GM19238 (cell line): ENCODE data around the gene ANP32B.
"Not testable (repeated sequence)": the region's sequence is repeated elsewhere in the genome, so short reads cannot be mapped to it uniquely, and the experiment has no call there.

Experiments used
- DNase-seq: peaks from one replicate; pipeline ENCODE4 v3.0.0; 2011; ENCODE audit warnings: low spot score; ENCODE audit not compliant: insufficient read length

Gene ANP32B

DNA sequence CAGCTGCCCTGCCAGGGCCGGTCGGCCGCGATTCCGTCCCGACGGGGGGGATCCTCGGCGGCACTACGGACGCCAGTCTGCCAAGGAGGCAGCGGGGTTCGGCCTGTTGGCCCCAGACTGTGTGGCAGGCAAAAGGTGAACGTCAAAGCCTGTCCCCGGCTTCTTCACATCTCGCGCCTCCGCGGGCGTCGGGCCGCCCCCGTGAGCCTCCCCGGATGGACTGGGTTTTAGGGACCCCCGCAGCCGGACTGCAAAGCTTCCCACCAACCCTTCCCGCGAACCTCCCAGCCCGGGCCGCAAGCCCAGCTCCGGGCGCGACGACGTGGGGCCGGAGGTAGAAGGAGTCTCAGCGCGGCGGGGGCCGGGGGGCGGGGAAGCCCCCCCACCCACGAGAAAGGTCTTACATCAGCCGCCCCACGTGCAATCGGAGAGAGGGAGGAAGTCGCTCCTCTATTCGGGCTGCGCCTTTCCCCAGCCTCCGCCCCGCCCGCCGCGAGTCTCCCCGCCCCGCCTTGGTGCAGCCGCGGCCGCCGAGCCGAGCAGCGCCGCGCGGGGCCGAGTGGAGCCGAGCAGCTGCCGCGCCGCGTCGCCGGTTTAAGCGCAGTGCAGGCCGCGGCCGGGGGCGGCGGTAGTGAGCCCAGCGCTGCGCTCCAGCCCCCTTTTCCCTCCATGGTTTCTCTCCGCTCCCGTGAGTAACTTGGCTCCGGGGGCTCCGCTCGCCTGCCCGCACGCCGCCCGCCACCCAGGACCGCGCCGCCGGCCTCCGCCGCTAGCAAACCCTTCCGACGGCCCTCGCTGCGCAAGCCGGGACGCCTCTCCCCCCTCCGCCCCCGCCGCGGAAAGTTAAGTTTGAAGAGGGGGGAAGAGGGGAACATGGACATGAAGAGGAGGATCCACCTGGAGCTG, at the start of gene ANP32B:
TSS of gene ANP32B (plus strand) at position 659 of the 906 bp plus-strand sequence. CDS start at position 874, 215 bp downstream.
- DNase-seq, result peak; percentile 85

DNA sequence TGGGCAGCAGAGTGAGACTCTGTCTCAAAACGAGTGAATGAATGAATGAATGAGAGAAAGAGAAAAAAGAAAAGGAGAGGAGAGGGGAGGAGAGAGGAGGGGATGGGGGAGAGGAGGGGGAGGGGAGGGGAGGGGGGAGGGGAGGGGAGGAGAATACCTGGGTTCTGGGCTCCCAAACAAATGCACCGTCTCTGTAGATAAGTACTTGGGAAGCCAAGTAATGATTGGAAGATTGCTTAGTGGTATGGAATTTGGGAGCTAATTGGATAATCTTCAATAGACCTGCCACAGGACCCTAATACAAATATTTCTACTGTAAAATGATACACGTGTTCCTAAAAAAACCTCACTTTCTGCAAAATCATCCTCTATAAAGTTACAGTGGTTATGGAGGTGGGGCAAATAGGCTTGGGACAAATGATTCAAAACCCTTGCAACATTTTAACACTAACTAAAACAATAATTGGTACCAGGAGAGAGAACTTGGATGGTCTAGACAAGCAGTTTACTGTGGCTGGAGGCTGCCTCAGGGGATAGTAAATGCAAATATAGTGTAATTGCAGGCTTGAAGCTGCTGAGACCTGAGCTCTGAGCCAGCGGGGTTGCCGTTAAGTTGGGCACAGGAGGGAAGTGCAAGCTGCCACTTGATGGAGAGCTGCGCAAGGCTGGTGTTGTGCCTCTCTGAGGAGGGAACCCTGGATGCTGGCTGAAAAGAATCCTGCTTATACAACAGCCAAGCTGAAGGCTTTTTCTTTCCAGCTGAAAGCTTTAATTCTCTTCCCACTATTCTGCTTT, 48.6 kb upstream of the ANP32B start:
- DNase-seq, result no peak

DNA sequence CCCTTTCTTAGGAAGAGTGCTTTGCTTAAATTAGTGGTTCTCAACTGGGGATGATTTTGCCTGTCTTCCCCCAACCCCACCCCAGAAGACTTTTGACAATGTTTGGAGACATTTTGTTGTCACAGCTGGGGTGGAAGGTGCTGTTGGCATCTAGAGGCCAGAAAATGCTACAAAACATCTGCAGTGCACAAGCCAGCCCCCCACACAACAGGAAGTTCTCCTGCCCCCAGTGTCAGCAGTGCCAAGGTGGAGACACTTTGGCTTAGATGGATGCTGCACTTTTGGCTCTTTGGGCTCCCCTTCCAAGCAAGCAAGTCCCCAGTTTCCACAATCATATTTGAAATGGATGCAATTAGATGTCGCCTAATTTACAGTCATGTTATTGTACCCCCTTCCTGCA, 47.9 kb upstream of the ANP32B start:
- DNase-seq, result no peak

DNA sequence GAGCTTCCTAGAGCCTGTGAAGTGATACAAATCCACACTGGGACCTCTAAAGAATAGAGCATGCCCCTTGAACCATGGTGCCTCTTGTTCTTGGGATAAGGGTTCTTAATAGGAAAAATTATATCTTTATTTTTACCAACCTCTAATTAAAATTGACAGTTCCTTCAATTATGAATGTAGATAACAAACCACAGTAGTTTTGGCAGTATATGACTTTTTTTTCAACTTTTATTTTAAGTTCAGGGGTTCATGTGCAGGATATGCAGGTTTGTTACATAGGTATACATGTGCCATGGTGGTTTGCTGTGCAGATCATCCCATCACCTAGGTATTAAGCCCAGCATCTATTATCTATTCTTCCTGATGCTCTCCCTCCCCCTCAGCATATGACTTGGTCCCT, 46.1 kb upstream of the ANP32B start:
- DNase-seq, result no peak

DNA sequence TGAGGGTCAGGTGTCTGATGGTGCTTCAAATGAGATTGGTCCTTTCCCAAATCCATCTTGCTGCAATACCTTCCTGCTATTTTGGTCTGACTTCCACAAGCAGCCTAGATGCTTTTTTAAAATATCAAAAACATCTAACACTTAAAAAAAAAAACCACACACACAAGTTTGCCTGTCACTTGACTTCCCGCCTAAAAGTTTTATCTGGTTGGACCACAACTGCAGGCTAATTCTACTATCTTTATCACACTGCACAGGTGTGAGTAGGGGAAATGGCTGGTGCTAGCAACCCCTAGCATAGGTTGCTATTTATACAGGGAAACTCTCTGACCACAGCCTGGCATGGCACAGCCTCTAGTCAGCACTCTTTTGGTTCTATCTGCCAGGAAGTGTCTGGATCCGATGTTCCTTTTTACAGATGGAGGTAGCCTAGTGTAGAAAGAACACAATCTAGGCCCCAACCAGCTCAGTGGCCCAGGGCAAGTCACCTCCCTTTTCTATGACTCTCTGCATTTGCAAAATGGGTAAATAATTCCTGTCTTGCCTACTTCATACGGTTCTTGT, 45.0 kb upstream of the ANP32B start, which contains the start of gene HEMGN:
TSS of gene HEMGN (minus strand) at position 92 of the 564 bp plus-strand sequence. CDS start at position 56, 36 bp downstream.
- no peak for DNase-seq

DNA sequence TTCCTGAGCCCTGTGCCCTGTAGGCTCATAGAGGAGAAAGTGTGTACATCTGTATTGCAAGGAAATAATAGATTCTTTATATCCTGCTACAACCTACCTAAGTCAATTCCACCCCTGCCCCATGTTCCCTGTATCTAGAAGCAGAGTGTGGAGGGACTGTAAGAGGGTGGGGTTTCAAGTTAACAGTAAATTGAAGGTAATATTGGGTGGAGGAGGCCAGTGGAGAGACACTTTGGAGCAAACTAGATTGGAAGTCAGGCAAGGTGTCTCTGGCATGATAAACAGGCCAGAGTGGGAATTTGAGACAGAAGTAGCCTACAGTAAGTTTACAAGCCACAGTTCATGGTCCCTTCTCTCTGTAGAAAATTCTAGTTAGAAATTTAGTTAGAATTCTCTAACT, 42.9 kb upstream of the ANP32B start:
- no peak for DNase-seq

DNA sequence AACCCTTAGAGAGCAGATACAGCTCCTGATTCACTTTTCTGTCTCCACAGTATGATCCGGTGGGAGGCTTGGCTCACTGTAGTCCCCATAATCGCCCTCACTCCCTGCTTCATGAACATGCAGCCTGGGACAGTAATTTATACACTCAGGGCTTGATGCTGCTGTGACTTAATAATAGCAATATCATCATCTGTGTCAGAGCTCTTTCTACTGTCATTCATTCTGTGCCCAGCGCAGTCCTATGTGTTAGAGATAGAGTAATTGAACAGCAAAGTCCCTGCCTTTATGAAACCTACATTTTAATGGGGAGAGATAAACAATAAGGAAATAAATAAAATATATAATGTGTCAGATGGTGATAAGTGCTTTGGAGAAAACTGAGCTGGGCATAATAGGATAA, 42.4 kb upstream of the ANP32B start:
- DNase-seq, result no peak

DNA sequence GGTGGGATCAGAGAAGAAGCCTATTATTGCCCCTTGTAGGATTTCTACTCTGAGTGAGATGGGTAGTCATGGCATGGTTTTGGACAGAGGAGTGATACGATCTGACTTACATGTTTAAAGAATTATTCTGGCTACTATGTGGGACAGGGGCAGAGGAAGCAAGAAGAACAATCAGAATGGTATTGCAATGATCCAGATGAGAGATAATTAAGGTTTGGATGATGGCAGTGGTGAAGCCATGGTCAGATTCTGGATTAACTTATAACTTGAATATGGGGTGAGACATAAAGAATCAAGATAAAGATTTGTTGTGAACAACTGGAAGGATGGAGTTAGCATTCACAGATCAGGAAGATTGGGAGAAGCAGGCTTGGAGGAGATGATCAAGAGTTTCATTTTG, 41.8 kb upstream of the ANP32B start:
- no peak for DNase-seq

DNA sequence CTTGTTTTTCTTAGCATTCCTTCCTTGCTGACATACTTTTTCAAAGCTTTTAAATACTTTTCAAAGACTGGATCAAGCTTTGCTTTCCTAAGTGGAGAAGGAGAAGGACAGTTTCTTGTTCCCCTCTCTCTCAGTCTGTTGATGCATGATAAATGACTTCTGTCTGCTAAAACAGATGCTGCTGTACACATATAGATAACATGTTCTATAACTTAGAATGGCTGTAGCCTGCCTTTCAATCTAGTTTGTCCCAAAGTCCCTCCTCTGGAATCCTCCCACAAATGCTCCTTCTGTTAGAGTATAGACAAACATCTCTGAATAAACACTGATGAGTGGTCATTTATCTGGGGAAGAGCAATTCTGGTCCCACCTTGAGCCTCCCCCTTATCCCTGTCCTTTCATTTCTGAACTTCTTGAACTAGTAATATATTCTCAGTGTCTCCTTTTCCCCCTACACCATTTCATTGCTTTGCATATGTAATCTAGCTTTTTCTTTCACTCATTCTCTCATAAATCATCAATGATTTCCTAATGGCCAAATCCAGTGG, 39.8 kb upstream of the ANP32B start:
- no peak for DNase-seq

DNA sequence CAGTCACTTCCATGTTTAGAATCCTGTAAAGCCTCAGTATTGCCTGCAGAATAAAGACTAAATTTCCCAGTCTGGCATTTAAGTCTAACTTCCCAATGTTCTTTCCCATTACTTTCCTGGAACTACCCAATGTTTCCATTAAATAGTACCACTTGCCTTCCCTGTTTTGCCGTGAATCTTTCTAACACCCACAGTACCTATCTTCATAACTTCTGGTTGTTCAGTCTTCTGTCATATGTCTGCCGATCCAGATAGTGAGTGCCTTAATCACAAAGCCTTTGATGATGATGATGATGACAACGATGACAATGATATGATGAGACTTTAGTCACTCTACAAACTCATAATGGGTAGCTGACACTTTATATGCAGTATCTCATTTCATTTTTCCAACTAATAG, 38.5 kb upstream of the ANP32B start:
- no peak for DNase-seq

DNA sequence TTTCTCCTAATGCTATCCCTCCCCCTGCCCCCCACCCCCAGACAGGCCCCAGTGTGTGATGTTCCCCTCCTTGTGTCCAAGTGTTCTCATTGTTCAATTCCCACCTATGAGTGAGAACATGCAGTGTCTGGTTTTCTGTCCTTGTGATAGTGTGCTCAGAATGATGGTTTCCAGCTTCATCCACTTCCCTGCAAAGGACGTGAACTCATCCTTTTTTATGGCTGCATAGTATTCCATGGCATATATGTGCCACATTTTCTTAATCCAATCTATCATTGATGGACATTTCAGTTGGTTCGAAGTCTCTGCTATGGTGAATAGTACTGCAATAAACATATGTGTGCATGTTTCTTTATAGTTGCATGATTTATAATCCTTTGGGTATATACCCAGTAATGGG, 37.7 kb upstream of the ANP32B start:
- DNase-seq, result not testable (repeated sequence)

DNA sequence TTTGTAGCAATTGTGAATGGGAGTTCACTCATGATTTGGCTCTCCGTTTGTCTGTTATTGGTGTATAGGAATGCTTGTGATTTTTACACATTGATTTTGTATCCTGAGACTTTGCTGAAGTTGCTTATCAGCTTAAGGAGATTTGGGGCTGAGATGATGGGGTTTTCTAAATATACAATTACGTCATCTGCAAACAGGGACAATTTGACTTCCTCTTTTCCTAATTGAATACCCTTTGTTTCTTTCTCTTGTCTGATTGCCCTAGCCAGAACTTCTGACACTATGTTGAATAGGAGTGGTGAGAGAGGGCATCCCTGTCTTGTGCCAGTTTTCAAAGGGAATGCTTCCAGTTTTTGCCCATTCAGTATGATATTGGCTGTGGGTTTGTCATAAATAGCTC, 36.0 kb upstream of the ANP32B start:
- not testable (repeated sequence) for DNase-seq

DNA sequence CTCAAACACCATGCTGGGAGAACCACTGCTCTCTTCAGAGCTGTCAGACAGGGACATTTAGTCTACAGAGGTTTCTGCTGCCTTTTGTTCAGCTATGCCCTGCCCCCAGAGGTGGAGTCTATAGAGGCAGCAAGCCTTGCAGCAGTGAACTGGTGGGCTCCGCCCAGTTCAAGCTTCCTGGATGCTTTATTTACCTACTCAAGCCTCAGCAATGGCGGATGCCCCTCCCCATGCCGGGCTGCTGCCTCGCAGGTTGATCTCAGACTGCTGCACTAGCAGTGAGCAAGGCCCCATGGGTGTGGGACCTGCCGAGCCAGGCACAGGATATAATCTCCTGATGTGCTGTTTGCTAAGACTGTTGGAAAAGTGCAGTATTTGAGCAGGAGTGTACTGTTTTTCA, 32.3 kb upstream of the ANP32B start:
- DNase-seq, result not testable (repeated sequence)

DNA sequence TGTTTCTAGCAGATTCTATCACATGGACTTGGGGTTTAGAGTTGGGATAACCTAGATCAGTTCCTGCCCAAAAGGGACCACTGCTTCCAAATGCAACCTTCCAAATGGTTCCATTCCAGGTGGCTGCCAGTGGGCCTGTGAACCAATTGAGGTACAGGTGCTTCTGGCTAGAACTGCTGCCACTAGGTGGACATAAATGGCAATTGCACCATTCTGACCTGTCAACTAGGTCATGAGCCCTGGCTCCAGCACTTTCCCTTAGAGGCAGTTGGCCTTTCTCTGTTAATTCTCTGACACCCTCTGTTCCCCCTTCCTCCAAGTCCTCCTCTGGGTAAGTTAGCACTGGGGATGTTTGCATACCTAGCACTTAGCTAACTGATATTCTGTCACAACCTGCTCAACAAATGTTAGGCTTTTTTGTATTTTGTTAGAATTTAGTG, 28.6 kb upstream of the ANP32B start:
- peak; percentile 49 for DNase-seq

DNA sequence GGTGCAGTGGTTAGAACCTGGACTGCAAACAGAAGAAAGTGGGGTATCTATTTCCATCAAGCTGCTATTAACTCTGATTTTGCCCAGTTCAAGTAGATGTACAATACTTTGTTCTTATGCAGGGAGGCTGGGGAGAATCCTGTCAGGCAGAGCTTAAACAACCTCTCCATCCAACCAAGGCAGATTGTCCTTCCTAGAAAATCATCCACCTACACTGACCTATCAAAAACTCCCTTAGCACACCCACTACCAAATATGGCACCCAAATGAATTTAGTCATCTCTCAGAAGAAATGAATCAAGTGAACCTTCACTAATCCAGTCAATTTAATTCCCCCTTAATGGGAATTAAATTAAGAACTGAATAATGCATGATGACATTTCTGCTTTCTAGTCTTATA, 26.8 kb upstream of the ANP32B start:
- no peak for DNase-seq

DNA sequence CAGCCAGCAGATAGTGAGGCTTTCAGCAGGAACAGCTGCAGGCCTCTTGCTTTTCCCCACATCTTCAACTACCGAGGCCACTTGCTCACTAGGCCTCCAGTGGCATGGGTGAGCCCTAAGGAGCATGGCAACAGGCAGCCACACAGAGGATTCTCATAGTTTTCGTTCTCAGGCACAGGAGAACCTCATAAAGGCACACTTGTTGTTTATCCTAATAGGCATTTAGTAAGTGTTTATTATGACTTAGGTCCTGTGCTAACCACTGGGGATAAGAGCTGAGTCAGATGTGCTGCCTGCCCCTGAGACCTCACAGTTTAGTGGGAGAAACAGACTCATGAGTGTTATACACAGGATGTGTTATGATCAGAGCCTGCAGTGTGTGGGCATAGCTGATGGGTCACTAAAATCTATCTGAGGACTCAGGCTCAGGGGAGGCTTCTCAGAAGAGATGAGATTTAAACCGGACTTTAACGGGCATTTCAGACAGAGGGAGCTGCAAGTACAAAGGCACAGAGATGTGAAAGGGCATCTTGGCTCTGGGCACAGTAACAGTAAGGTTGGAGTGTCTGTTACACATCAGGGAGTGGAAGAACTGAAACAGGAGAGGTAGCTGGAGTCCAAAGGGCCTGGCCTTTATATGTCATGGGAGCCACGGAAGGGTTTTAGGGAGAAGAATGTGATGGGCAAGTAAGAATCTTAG, 24.2 kb upstream of the ANP32B start:
- DNase-seq, result no peak

DNA sequence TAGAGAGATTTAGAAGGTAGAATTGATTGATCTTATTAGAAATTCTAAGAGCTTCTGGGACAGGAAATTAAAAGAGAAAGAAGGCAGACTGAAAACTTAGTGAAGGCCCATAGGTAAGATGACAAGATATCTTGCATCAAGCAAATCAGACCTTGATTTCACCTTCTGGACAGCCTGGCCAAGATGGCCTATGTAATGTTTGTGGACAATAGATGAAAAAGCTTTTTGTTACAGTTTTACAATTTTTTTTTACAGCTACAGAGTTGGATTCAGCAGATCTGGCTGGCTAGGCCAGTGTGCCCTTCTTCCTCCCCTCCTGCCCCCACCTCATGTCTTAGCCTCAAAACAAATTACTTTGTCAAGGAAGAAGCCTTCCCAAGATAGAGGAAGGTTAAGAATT, 23.6 kb upstream of the ANP32B start:
- DNase-seq, result no peak

DNA sequence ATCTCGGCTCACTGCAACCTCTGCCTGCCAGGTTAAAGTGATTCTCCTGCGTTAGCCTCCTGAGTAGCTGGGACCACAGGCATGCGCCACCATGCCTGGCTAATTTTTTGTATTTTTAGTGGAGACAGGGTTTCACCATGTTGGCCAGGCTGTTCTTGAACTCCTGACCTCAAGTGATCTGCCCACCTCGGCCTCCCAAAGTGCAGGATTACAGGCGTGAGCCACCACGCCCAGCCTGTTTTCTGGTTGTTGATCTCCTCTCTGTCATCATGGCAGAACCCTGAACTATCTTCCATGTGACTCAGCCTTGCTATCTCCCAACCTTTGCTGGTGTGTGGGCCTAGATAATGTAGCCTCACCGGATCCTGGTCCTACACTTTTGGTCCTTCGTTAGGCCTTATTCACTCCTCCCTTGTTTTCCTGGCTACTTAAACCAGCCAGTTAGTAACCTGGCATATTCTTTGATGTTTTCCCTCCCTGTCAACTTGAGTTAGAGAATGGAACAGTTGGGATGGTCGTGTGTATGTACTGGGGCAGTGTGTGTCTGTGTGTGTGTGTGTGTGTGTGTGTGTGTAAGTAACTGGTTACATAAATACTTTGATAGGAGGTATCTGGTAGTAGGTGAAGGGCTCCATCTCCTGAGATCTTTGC, 22.3 kb upstream of the ANP32B start:
- DNase-seq, result not testable (repeated sequence)

DNA sequence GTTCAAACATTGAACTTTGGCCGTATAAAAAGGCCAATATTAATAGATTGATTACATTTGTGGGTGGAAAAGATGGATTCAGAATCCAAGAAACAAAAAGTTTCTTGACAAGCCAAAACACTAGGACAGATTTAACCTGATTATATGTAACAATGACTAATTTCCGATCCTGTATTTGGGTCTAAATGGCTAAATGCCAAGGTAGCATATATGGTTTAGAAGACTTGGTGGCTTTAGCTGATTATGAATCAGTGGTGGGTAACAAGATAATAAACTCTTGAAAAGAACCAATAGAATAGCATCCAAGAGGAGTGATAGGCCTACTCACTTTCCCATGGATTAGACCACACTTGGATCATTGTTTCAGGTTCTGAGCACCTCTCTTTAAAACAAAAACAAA, 21.8 kb upstream of the ANP32B start:
- DNase-seq, result no peak

DNA sequence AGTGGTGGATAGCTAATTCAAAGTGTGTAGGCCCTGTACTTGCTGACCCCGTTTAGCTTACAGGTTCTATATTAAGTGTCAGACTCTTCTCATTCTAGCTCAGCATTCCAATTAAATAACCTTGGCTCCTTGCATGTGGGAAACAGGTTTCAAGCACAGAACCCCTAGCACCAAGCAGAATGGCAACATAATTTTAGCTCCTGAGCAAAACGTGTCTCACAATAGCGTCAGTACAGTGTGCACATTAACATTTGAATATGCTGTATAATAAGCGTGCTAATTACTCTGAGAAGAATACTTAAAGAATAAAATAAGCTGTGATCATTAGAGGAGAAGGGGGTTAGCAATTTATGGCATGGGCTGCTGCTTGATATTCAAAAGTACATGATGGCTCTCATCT, 21.0 kb upstream of the ANP32B start:
- DNase-seq, result no peak

DNA sequence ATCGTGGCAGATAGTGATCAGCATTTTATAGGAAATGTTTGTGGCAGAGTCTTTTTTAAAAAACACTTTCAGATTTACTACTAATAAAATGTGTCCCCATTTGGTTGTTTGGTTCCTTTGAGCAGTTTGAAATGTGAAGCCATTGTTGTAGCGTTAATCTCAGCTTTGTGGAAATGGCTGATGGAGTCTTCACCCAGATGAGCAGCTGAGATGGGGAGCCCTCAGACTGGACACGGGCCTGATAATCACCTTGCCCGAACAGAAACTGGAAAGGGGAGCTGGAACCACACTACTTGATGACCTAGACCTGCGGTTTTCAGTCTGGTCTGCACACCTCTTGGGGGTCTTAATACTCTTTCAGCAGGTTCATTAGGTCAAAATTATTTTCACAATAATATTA, 20.6 kb upstream of the ANP32B start:
- DNase-seq, result no peak
